ENCODE measurements around the gene TIMM23. TPM values are rescaled to one million over a fixed set of nuclear protein-coding genes. Genes with fewer than 3 reads are reported as not detected.
"Not testable (repeated sequence)": the region's sequence is repeated elsewhere in the genome, so short reads cannot be mapped to it uniquely, and the experiment has no call there.

The TIMM23 gene
- total and polyA plus RNA-seq, 9 donors: 49.8 to 58.8 (median 54.2) TPM

DNA sequence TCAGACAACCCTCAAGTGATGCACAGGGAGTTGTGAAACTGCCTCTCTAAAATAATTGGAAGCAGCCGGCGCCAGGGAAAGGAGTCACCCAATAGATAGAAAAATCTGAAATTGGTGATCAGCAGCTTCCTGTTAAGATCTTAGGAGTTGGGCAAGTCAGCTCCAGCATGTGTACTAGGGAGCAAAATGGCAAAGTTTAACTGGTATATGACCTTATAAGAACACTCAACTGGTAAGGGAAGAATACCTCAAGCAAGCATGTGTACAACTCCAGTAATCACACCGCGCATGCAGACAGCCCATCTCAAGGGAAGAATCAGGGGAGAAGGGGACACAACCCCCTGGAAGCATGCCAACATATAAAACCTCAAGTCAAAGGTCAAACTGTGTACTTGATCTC lies 17.9 kb upstream of the TIMM23 start:
- not testable (repeated sequence) for H3K27me3 ChIP-seq (ENCODE audit: control insufficient read depth, insufficient read depth, low read length); H3K4me1 ChIP-seq (ENCODE audit: control insufficient read depth, insufficient read depth, low read length); H3K36me3 ChIP-seq (ENCODE audit: control insufficient read depth, insufficient read depth, low read length); DNase-seq; H3K27ac ChIP-seq (ENCODE audit: low read length); H3K9me3 ChIP-seq (replicated peaks; ENCODE audit: control insufficient read depth, low read depth, low read length); H3K4me3 ChIP-seq (ENCODE audit: low read length)
- WGBS (ENCODE audit: insufficient coverage): no CpG with 5 or more reads among the region's 4 CpGs

DNA sequence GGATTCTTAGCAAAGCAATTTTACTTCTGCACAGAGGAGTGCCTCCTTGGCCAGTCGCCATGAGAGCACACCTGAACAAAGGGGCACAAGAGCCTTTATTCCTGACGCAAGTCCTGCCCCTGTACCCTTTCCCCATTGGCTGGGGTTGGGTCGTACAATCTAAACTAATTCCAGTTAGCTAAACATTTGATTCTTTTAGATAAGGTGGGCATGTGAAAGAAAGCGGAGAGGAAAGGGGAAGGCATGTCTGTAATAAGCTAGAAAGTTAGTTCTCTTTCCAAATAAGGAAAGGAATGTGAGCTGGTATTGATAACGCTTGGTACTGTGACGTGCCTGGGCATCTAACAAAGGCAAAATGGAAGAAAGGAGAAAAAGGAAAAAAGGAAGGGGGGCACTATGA lies 15.7 kb upstream of the TIMM23 start:
- not testable (repeated sequence) for DNase-seq; H3K9me3 ChIP-seq (replicated peaks; ENCODE audit: control insufficient read depth, low read depth, low read length); H3K36me3 ChIP-seq (ENCODE audit: control insufficient read depth, insufficient read depth, low read length); H3K27ac ChIP-seq (ENCODE audit: low read length); H3K27me3 ChIP-seq (ENCODE audit: control insufficient read depth, insufficient read depth, low read length); H3K4me3 ChIP-seq (ENCODE audit: low read length); H3K4me1 ChIP-seq (ENCODE audit: control insufficient read depth, insufficient read depth, low read length)
- WGBS (ENCODE audit: insufficient coverage): no CpG with 5 or more reads among the region's 6 CpGs

DNA sequence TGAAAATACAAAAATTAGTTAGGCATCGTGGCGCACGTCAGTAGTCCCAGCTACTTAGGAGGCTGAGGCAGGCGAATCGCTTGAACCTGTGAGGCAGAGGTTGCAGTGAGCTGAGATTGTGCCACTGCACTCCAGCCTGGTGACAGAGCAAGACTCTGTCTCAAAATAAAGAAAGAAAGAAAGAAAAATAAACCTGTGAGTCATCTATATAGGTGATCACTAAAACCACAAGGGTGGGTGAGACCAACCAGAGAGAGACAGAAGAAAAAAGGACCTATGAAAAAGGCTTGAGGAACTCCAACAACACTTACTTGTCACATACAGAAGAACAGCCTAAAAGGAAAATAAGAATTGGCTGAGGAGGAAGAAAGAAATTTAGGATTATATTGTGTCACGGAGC lies 14.4 kb upstream of the TIMM23 start:
- DNase-seq: not testable (repeated sequence)
- WGBS (ENCODE audit: insufficient coverage): no CpG with 5 or more reads among the region's 6 CpGs

DNA sequence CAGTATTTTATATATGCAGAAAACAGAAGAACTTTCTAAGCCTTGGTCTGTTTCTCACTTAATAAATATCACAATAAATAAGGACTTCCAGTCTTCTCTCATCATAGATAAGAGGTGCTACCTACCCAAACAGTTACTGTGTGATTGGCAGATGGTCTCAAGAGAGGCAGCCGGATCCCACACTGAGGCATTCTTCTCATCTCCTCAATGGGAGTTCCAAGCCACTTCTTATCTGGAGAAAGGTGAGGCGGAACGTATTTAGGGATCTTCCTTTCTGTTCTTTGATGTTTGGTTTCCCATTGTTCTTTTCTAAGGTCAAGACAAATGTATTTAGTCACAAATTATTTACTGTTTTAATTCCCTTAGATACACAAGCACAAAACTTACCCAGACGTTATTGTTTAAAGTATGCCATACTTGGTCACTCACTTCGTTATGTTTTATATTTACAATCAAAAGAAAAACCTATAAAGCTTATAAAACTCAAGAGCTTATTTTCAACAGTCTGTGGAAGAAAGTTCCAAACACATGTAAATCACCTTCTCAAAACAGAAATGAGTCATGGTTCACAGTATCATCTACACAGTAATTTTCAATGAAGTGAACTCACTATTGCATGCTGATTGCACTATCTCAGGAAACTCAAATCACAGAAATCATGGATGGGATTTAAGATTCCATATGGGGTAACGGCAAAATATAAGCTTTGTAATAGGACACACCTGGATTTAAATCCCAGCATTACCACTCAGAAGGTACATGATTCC lies 9.4 kb upstream of the TIMM23 start:
- not testable (repeated sequence) for H3K9me3 ChIP-seq (replicated peaks; ENCODE audit: control insufficient read depth, low read depth, low read length)
- no CpG with 5 or more reads among the region's 6 CpGs for WGBS (ENCODE audit: insufficient coverage)

More for the DNA sequence above, 14.4 kb upstream of the TIMM23 start:
- not testable (repeated sequence) for H3K36me3 ChIP-seq (ENCODE audit: control insufficient read depth, insufficient read depth, low read length); H3K9me3 ChIP-seq (replicated peaks; ENCODE audit: control insufficient read depth, low read depth, low read length); H3K27me3 ChIP-seq (ENCODE audit: control insufficient read depth, insufficient read depth, low read length); H3K4me1 ChIP-seq (ENCODE audit: control insufficient read depth, insufficient read depth, low read length); H3K27ac ChIP-seq (ENCODE audit: low read length); H3K4me3 ChIP-seq (ENCODE audit: low read length)

GRCh38 chr10:45971019-45971418 lies 1.3 kb upstream of the TIMM23 start:
- not testable (repeated sequence) for H3K36me3 ChIP-seq (ENCODE audit: control insufficient read depth, insufficient read depth, low read length); H3K27me3 ChIP-seq (ENCODE audit: control insufficient read depth, insufficient read depth, low read length); DNase-seq; H3K27ac ChIP-seq (ENCODE audit: low read length); H3K4me3 ChIP-seq (ENCODE audit: low read length); H3K4me1 ChIP-seq (ENCODE audit: control insufficient read depth, insufficient read depth, low read length); H3K9me3 ChIP-seq (replicated peaks; ENCODE audit: control insufficient read depth, low read depth, low read length)
- WGBS (ENCODE audit: insufficient coverage): 57% methylated on average over 6 of the region's 14 CpGs

More for the DNA sequence above, 9.4 kb upstream of the TIMM23 start:
- H3K36me3 ChIP-seq (ENCODE audit: control insufficient read depth, insufficient read depth, low read length); H3K4me1 ChIP-seq (ENCODE audit: control insufficient read depth, insufficient read depth, low read length); H3K27me3 ChIP-seq (ENCODE audit: control insufficient read depth, insufficient read depth, low read length); H3K27ac ChIP-seq (ENCODE audit: low read length); DNase-seq; H3K4me3 ChIP-seq (ENCODE audit: low read length): not testable (repeated sequence)

DNA sequence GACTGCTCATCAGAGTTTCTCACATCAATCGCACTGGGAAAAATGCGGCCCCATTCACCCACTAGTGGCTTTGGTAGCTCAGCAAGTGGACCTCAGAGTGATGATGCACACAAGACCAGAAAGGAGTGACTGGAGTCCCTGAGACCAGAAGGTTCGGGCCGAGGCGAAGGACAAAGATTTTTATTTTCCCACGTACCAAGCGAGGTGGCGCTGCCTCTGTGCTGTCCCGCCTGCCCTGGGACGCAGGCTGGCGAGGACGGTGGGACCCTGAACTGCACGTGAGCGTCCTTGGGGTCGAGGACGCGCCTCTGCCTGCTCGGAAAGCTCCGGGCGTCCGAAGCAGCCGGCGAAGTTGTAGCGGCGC lies 565 bp upstream of the TIMM23 start:
- not testable (repeated sequence) for H3K9me3 ChIP-seq (replicated peaks; ENCODE audit: control insufficient read depth, low read depth, low read length); H3K4me1 ChIP-seq (ENCODE audit: control insufficient read depth, insufficient read depth, low read length); H3K36me3 ChIP-seq (ENCODE audit: control insufficient read depth, insufficient read depth, low read length); H3K27me3 ChIP-seq (ENCODE audit: control insufficient read depth, insufficient read depth, low read length)
- peak; percentile 2 for DNase-seq
- peak overlapping the region; percentile 51 for H3K27ac ChIP-seq (ENCODE audit: low read length)
- WGBS (ENCODE audit: insufficient coverage): 1% methylated on average over 11 of the region's 25 CpGs
- H3K4me3 ChIP-seq (ENCODE audit: low read length): peak overlapping the region; percentile 68

DNA sequence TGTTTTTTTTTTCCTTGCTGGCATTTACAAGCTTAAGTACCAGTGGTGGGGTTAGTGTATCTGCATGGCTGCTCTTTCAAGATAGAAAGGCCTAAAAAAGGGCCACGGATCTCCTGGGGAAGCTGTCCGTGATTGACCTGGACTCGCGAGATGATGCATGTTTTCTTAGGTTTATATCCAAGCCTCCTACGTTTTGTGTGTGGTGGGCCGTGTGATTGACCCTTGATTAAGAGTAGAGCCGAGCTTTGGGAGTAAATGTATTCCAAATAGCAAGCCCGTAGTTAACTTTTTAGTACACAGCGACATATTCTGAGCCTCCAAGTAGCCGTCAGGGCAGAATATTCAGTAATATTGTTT lies 502 bp downstream of the TIMM23 start:
- H3K27ac ChIP-seq (ENCODE audit: low read length): peak overlapping the region; percentile 47
- peak; percentile 4 for DNase-seq
- not testable (repeated sequence) for H3K36me3 ChIP-seq (ENCODE audit: control insufficient read depth, insufficient read depth, low read length); H3K27me3 ChIP-seq (ENCODE audit: control insufficient read depth, insufficient read depth, low read length); H3K9me3 ChIP-seq (replicated peaks; ENCODE audit: control insufficient read depth, low read depth, low read length); H3K4me1 ChIP-seq (ENCODE audit: control insufficient read depth, insufficient read depth, low read length)
- 0% methylated on average over 1 of the region's 10 CpGs for WGBS (ENCODE audit: insufficient coverage)
- H3K4me3 ChIP-seq (ENCODE audit: low read length): peak overlapping the region; percentile 68

DNA sequence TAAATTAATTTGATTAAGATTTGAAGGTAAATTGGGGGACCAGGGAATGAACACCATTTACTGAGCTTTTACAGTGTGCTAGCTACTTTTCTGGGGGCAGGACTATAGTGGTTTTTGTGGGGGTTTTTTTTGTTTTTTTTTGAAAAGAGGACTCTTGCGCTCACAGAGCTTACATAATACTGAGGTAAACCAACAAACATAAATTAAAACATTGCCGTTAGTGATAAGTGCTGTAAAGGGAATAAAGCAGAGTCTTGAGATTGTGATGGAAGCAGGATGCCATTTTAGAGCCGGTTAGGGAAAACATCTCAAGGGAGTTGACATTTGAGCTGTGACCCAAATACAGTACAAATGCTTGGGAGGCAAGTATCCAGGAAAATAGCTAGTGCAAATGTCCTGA lies 1.8 kb downstream of the TIMM23 start:
- H3K27me3 ChIP-seq (ENCODE audit: control insufficient read depth, insufficient read depth, low read length); H3K4me1 ChIP-seq (ENCODE audit: control insufficient read depth, insufficient read depth, low read length); H3K27ac ChIP-seq (ENCODE audit: low read length); H3K4me3 ChIP-seq (ENCODE audit: low read length); DNase-seq; H3K9me3 ChIP-seq (replicated peaks; ENCODE audit: control insufficient read depth, low read depth, low read length); H3K36me3 ChIP-seq (ENCODE audit: control insufficient read depth, insufficient read depth, low read length): not testable (repeated sequence)
- WGBS (ENCODE audit: insufficient coverage): 38% methylated on average over 1 of the region's 3 CpGs

GRCh38 chr10:45978554-45978953 lies 6.3 kb downstream of the TIMM23 start:
- H3K27me3 ChIP-seq (ENCODE audit: control insufficient read depth, insufficient read depth, low read length); H3K9me3 ChIP-seq (replicated peaks; ENCODE audit: control insufficient read depth, low read depth, low read length); H3K27ac ChIP-seq (ENCODE audit: low read length); H3K36me3 ChIP-seq (ENCODE audit: control insufficient read depth, insufficient read depth, low read length); H3K4me3 ChIP-seq (ENCODE audit: low read length); H3K4me1 ChIP-seq (ENCODE audit: control insufficient read depth, insufficient read depth, low read length); DNase-seq: not testable (repeated sequence)
- WGBS (ENCODE audit: insufficient coverage): no CpG with 5 or more reads among the region's 2 CpGs

- not testable (repeated sequence) for H3K36me3 ChIP-seq (ENCODE audit: control insufficient read depth, insufficient read depth, low read length); DNase-seq; H3K9me3 ChIP-seq (replicated peaks; ENCODE audit: control insufficient read depth, low read depth, low read length); H3K27ac ChIP-seq (ENCODE audit: low read length); H3K4me3 ChIP-seq (ENCODE audit: low read length); H3K4me1 ChIP-seq (ENCODE audit: control insufficient read depth, insufficient read depth, low read length); H3K27me3 ChIP-seq (ENCODE audit: control insufficient read depth, insufficient read depth, low read length)
- no CpG with 5 or more reads among the region's 1 CpG for WGBS (ENCODE audit: insufficient coverage)
These were observed 9.1 kb downstream of the TIMM23 start for GRCh38 chr10:45981367-45981766.

DNA sequence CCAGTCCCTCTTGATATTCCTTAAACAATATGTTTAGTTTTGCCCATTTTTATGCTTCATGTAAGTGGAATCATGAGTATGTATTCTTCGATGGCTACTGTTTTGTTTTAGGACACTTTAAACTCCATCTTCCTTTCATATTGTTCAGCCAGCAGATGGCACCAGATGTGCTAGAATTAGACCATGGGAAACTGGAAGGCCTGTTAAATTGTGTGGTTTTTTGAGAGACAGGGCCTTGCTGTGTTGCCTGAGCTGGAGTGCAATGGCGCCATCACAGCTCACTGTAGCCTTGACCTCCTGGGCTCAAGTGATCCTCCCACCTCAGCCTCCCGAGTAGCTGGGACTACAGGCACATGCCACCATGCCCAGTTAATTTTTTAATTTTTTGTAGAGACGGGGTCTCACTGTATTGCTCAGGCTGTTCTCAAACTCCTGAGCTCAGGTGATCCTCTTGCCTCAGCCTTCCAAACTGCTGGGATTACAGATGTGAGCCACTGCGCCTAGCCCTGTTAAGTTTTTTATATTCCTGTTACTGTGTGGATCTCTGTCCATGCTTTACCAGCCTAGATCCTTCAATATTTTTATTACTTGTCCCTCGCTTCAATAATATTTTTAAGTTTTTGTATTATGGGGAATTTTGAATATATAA lies 11.4 kb downstream of the TIMM23 start:
- H3K27ac ChIP-seq (ENCODE audit: low read length); H3K36me3 ChIP-seq (ENCODE audit: control insufficient read depth, insufficient read depth, low read length); H3K4me3 ChIP-seq (ENCODE audit: low read length); H3K4me1 ChIP-seq (ENCODE audit: control insufficient read depth, insufficient read depth, low read length); H3K9me3 ChIP-seq (replicated peaks; ENCODE audit: control insufficient read depth, low read depth, low read length); H3K27me3 ChIP-seq (ENCODE audit: control insufficient read depth, insufficient read depth, low read length): not testable (repeated sequence)
- no CpG with 5 or more reads among the region's 6 CpGs for WGBS (ENCODE audit: insufficient coverage)
- DNase-seq: peak; percentile 42

All from muscle of leg (tissue), 11 donors.